Endometrium (tissue), 2 donors: ENCODE results near the gene CYP2A7.
"Not testable (repeated sequence)": the region's sequence is repeated elsewhere in the genome, so short reads cannot be mapped to it uniquely, and the experiment has no call there.

Experiments used
- FAIRE-seq: peaks from 2 replicates; lab custom pipeline; 2012; peaks lifted over from hg19 to GRCh38; lab: Jason Lieb, UNC
- donor health status: control.
- donor health status: control.

Gene CYP2A7

GRCh38 chr19:40882062-40882461 is at the start of gene CYP2A7:
Gene CYP2A7, minus strand, starts transcription at chr19:40882231. Its CDS starts 21 bp downstream, at chr19:40882210.
- FAIRE-seq: not testable (repeated sequence)

- FAIRE-seq: not testable (repeated sequence)
Observed at GRCh38 chr19:40930799-40931198, 48.8 kb upstream of the CYP2A7 start.

GRCh38 chr19:40929942-40930341 is 47.9 kb upstream of the CYP2A7 start:
- FAIRE-seq: not testable (repeated sequence)

- no peak for FAIRE-seq
Observed at GRCh38 chr19:40928850-40929249, 46.8 kb upstream of the CYP2A7 start.

GRCh38 chr19:40927567-40927966 is 45.5 kb upstream of the CYP2A7 start:
- FAIRE-seq: no peak

GRCh38 chr19:40926276-40926675 is 44.2 kb upstream of the CYP2A7 start:
- FAIRE-seq: not testable (repeated sequence)

GRCh38 chr19:40923934-40924391 is 41.9 kb upstream of the CYP2A7 start:
- no peak for FAIRE-seq

- not testable (repeated sequence) for FAIRE-seq
Observed at GRCh38 chr19:40922237-40923160, 40.5 kb upstream of the CYP2A7 start.

- no peak for FAIRE-seq
Observed at GRCh38 chr19:40921005-40921897, 39.2 kb upstream of the CYP2A7 start.

GRCh38 chr19:40920300-40921004 is 38.4 kb upstream of the CYP2A7 start:
- no peak for FAIRE-seq

- not testable (repeated sequence) for FAIRE-seq
Observed at GRCh38 chr19:40919530-40920299, 37.7 kb upstream of the CYP2A7 start.

GRCh38 chr19:40918303-40918702 is 36.3 kb upstream of the CYP2A7 start:
- FAIRE-seq: not testable (repeated sequence)

- FAIRE-seq: no peak
Observed at GRCh38 chr19:40908976-40909375, 26.9 kb upstream of the CYP2A7 start.

GRCh38 chr19:40907968-40908735 is 26.1 kb upstream of the CYP2A7 start:
- no peak for FAIRE-seq

GRCh38 chr19:40906512-40906911 is 24.5 kb upstream of the CYP2A7 start:
- FAIRE-seq: no peak

GRCh38 chr19:40904673-40905156 is 22.7 kb upstream of the CYP2A7 start:
- FAIRE-seq: not testable (repeated sequence)

- FAIRE-seq: not testable (repeated sequence)
Observed at GRCh38 chr19:40901975-40902750, 20.1 kb upstream of the CYP2A7 start.

- not testable (repeated sequence) for FAIRE-seq
Observed at GRCh38 chr19:40900521-40900920, 18.5 kb upstream of the CYP2A7 start.

GRCh38 chr19:40899964-40900363 is 17.9 kb upstream of the CYP2A7 start:
- not testable (repeated sequence) for FAIRE-seq
